Fibroblast of skin of scalp (primary cell): ENCODE results near the gene FBLN2.

Experiments
- DNase-seq: peaks from one replicate; pipeline ENCODE4 v3.0.0-alpha.2; 2013

FBLN2 gene

GRCh38 chr3:13665582-13666226 lies 116.8 kb downstream of the FBLN2 start:
- DNase-seq: no peak

DNA sequence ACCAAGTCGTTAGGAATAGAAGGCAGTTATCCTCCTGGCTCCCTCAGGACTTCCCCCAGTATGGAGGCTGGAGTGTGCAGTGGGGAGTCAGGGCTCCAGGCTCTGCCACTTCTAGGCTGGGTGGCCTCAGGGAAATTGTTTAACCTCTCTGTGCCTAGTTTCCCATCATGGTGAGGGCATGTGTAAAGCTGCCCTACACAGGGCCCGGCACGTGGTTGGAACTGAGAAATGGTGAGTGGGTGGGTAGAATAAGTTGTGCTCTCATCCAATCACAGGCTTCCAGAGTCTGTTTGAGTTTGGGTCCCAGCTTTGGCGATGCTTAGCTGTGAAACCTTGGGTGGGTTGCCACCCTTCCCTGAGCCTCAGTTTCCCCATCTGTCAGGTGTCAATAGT lies 117.3 kb downstream of the FBLN2 start:
- DNase-seq: no peak

DNA sequence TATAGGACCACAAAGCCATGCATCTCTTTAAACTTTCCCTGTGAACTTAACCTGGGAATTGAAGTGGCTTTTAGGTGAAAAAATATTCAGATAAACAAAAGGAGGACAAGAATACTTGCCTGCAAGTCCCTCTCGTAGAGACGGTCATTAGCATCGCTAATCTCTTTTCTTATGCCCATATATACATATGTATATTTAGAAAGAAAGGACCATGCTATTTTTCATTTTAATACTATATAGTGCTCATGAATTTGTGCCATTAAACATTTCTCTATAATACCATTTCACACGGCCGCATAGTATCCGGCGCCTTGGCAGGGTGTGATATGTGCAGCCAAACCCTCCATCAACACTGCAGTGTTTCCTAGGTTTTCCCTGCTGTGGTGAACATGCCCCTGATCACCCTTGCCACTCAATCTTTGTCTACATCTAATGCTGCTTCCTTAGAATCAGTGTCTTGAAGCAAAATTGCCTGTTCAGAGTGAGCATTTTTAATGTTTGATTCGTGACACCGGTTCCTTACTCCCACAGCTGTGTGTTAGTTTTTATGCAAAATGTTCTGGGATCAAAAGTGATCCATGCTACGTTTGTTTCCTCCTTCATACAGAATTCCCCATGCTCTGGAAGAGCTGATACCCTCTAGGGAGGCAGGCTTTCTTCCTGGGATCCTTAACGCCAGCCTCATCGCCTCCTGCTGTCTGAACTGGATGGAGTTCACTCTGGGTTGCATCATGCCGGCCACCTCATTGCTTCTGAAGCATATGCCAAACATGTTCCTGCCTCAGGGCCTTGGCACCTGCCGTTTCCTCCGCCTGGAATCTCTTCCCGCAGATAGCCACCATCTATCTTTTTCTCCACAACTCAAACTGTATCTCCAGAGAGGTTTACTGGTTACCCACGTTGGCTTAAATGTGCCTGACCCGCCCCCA lies 118.1 kb downstream of the FBLN2 start:
- DNase-seq: no peak

- DNase-seq: no peak
Measured at GRCh38 chr3:13668136-13668535, 119.2 kb downstream of the FBLN2 start.

DNA sequence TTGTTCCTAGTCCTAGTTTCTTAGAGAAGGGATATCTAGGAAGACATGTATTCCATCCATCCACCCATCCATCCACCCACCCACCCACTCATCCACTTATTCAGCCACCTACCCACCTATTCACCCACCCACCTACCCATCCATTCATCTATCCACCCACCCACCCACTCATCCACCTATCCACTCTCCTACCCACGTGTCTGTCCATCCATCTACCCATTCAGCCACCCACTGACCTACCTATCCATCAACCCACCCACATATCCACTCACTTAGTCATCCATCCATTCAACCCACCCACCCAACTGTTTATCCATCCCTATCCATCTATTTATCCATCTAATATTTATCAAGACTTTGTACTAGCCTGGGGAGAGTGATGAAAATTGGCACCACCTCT lies 120.5 kb downstream of the FBLN2 start:
- DNase-seq: no peak

DNA sequence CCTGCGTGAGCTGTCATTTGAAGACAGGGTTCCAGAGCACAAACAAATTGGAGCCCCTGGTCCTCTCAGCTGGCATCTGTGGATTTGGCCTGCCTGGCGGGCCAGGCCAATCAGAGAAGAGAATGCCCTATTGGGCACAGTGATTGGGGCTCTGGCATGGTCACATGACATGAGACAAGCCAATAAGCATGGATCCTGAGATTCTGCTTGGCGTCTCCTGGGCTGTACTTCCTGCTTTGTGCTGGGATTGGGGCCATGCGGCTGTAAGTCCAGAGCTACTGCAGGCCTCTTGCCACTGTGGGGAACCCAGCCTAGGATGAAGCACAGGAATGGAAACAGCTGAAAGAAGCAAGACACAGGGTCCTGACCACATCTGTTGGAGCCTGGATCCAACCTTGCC lies 121.4 kb downstream of the FBLN2 start:
- no peak for DNase-seq

- no peak for DNase-seq
Measured at GRCh38 chr3:13671482-13672233, 122.7 kb downstream of the FBLN2 start.

DNA sequence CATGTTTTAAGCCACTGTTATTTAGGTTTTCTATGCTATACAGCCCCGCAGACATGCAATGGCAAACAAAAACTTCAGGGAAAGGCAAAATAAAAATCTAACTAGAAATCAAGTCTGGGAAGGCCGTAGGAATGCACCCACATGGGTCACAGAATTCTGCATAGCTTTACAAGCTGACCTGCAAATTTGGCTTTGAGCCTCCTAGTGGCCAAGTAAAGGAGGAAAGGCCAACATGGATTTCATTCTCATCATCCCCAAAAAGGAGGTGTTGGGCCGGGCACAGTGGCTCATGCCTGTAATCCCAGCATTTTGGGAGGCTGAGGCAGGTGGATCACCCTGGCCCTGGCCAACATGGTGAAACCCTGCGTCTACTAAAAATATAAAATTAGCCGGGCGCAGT lies 124.3 kb downstream of the FBLN2 start:
- no peak for DNase-seq

GRCh38 chr3:13674538-13675185 lies 125.7 kb downstream of the FBLN2 start:
- DNase-seq: no peak

DNA sequence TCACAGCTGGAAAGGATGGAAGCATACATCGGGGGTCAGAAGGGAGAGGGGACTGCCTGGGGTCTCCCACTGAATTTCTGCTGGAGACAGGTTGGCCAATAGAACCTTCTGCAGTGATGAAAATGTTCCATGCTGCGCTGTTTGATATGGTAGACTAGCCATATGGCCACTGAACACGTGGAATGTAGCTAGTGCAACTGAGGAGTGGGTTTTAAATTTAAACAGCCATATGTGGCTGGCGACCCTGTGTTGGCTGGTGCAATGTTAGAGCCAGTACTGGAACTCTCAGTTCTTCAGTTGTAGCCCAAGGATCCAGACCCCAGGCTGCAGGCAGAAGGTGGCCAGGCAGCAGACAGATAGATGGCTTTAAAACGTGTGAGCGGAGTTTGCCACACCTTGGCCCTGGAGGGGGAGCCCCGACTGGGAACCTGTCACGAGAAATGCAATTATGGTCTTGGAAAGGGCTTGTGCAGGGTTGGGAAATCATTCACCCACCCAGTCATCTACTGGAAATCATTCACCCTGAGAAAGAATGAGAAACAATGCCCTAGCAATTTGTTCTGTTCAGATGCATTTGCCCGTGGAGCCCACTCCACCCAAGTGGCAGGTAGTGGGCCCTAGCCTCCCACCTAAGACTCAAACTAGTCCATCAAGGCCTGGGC lies 127.6 kb downstream of the FBLN2 start:
- no peak for DNase-seq

GRCh38 chr3:13677272-13677671 lies 128.3 kb downstream of the FBLN2 start:
- no peak for DNase-seq

GRCh38 chr3:13681931-13682330 lies 133.0 kb downstream of the FBLN2 start:
- no peak for DNase-seq

DNA sequence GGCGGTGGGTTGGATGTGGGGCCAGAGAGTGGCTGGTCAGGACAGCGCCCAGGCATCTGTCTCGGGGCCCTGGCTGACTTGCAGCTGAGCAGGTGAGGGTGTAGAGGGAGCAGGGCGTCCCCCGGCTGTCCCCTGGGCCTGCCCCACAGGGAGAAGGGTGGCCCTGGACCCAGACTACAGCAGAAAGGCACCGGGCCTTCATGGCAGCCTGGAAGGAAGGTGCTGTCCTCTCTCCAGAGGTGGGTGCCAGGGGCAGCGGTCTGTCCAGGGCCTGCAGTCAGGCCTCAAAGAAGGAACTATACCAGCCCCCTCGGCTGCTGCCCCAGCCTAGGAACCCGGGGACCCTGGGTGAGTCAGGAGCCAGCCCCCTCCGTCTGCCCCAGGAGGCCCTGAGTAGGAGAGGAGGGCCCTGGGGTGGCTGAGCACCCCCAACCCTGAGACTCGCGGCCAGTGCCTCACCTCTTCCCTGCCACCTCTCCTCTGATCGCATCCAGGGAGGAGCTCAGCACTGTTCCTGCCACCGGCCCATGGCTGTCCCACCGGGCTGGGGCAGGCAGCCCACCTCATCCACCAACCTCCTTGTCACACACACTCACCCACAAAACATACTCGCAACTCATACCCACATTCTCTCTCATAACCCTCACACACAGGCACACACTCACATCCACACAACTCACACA lies 133.5 kb downstream of the FBLN2 start:
- DNase-seq: no peak

- DNase-seq: no peak
Measured at GRCh38 chr3:13683288-13683687, 134.4 kb downstream of the FBLN2 start.

- DNase-seq: no peak
Measured at GRCh38 chr3:13683772-13684171, 134.8 kb downstream of the FBLN2 start.

DNA sequence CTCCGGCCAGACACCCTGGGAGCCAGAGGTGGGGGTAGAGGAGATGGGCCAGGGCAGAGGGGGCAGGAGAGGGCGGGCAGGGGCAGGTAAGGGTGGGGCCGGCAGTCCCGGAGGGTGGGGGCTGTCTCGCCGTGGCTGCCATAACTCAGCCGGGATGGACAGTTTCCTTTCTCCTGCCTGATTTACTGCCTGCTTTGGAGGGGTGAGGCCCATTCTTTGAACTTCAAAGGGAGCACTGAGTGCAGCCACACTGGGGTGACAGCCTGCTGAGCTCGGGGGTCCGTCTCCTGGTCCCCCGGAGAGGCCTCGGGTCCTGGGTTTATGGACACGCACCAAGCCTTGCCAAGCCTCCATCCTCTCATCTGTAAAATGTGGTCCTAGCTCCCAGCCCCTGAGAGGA lies 135.4 kb downstream of the FBLN2 start:
- DNase-seq: no peak

DNA sequence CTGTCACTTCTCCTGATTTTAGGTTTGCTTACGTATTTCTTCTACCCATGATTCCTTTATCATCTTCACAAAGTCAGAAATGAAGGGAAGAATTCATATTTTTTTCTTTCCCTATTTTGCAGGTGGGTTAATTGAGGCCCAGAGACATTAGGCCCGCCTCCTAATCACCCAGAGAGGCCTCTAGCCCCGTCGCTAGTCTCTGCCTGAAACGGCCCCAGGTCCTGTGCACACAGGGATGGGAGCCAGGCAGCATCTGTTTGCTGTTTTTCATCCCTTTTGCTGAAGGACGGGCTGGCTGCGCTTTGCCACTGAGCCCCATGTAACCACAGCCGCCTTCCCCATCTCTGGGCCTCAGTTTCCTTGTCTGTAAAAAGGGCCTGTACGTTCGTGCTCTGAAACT lies 135.9 kb downstream of the FBLN2 start:
- DNase-seq: no peak

DNA sequence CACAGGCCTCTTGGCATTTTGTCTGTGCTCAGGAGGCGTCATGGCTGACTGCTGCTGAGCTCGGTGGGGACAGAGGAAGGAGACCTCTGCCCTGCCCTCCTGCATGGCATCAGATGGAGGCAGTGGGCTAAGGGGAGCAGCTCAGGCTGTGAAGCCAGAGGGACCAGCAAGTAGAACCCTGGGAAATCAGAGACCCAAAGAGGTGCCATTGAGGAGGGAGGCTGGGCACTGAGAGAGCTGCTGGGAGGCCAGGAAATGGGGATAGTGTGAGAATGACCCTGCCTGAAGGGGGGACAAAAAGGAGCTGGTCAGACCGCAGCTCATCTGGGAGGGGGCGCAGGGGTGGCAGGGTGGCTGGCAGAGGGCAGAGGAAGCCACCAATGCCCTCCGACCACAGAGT lies 136.8 kb downstream of the FBLN2 start:
- no peak for DNase-seq

GRCh38 chr3:13686367-13687160 lies 137.6 kb downstream of the FBLN2 start:
- no peak for DNase-seq

DNA sequence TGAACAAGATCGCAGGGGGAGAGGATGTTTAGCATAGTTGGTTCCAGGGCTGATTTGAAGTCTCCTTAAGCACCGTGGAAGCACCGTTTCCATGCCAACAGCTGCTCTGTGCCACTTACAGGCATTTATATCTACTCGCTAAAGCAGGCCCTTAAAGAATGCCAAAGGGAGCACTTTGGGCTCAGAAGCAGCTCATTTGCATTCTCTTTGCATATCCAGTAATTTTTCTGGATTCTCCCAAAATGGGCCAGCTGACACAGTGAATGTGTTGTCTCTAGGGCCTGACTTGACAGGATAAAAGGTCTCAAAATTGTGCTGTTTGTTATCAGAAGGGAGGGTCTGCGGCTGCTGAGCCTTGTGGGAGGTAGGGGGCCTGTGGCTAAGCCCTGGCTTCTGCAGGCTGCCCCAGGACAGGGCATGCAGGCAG lies 138.6 kb downstream of the FBLN2 start:
- no peak for DNase-seq
